H1 (cell line): ENCODE results near the gene EED. TPM values are rescaled to one million over a fixed set of nuclear protein-coding genes. Genes with fewer than 3 reads are reported as not detected.

Source experiments
- CTCF ChIA-PET: fragments of 300-600 bp; sonication (Branson Sonifier 250); formaldehyde crosslinking; loops from one replicate; lab custom pipeline; 2021; ENCODE audit not compliant: partially characterized antibody; lab: Charles Lee
- POLR2A ChIA-PET: fragments of 300-600 bp; sonication (Branson Sonifier 250); formaldehyde crosslinking; loops from one replicate; lab custom pipeline; 2021; ENCODE audit warnings: inconsistent platforms; ENCODE audit not compliant: partially characterized antibody; lab: Charles Lee
- DNase-seq, 2 experiments: peaks; one replicate each; pipeline versions ENCODE4 v3.0.0 to v3.0.0-alpha.2; 2010 to 2022; ENCODE audit warnings: low spot score in 2 of 2, low read depth in 1 of 2, mixed read lengths in 1 of 2
- FAIRE-seq: peaks from 2 replicates; lab custom pipeline; 2011; peaks lifted over from hg19 to GRCh38; lab: Jason Lieb, UNC
- H2AFZ ChIP-seq: 2 replicates; pipeline ENCODE4 v1.8.1; 2012; ENCODE audit warnings: low read length, inconsistent platforms
- H2AK5ac ChIP-seq: 2 replicates; pipeline ENCODE4 v1.6.1; 2013; ENCODE audit warnings: low read depth, low read length
- H2BK120ac ChIP-seq: replicated peaks from 2 replicates; pipeline ENCODE3; 2013; ENCODE audit warnings: low read depth, low read length, inconsistent platforms
- H2BK12ac ChIP-seq: 2 replicates; pipeline ENCODE4 v1.6.1; 2013; ENCODE audit warnings: low read depth, low read length
- H2BK15ac ChIP-seq: 2 replicates; pipeline ENCODE4 v1.6.1; 2013; ENCODE audit warnings: low read length
- H2BK20ac ChIP-seq: 2 replicates; pipeline ENCODE4 v1.6.1; 2013; ENCODE audit warnings: low read length
- H2BK5ac ChIP-seq: 2 replicates; pipeline ENCODE4 v1.6.1; 2013; ENCODE audit warnings: low read depth, low read length
- H3K14ac ChIP-seq: 2 replicates; pipeline ENCODE4 v1.6.1; 2013; ENCODE audit warnings: inconsistent platforms; ENCODE audit not compliant: insufficient read length
- H3K18ac ChIP-seq: 2 replicates; pipeline ENCODE4 v1.6.1; 2013; ENCODE audit warnings: low read length; ENCODE audit errors: extremely low read depth
- H3K23ac ChIP-seq: 2 replicates; pipeline ENCODE4 v1.6.1; 2013; ENCODE audit warnings: inconsistent platforms; ENCODE audit not compliant: insufficient read length
- H3K23me2 ChIP-seq: 2 replicates; pipeline ENCODE4 v1.6.1; 2013; ENCODE audit warnings: low read depth, low read length
- H3K27ac ChIP-seq: 2 replicates; pipeline ENCODE4 v1.6.1; 2011; ENCODE audit warnings: low read depth, low read length, inconsistent platforms
- H3K27me3 ChIP-seq, 4 experiments: replicated peaks in 1 of 4; 1 replicate in 1 of 4; 2 replicates in 3 of 4; pipeline versions ENCODE4 v1.6.1 to v1.8.1; 2011 to 2013; ENCODE audit warnings: low read length in 3 of 4, mild to moderate bottlenecking in 3 of 4, inconsistent platforms in 2 of 4, mixed read lengths in 2 of 4, moderate library complexity in 1 of 4; ENCODE audit not compliant: control insufficient read depth in 3 of 4, insufficient read depth in 3 of 4; ENCODE audit errors: extremely low read depth in 1 of 4
- H3K36me3 ChIP-seq, 4 experiments: 2 replicates each; pipeline versions ENCODE4 v1.6.1 to v1.8.1; 2011 to 2013; ENCODE audit warnings: mild to moderate bottlenecking in 4 of 4, low read length in 3 of 4, moderate library complexity in 2 of 4, control low read depth in 1 of 4, inconsistent platforms in 1 of 4; ENCODE audit not compliant: insufficient read depth in 4 of 4, control insufficient read depth in 2 of 4
- H3K4ac ChIP-seq: replicated peaks from 2 replicates; pipeline ENCODE3; 2013; ENCODE audit warnings: low read length, low read depth, mixed read lengths, inconsistent platforms; ENCODE audit not compliant: insufficient read length
- H3K4me1 ChIP-seq, 4 experiments: replicated peaks in 1 of 4; 1 replicate in 1 of 4; 2 replicates in 3 of 4; pipeline versions ENCODE4 v1.6.1 to v1.8.1; 2011 to 2013; ENCODE audit warnings: low read length in 3 of 4, inconsistent platforms in 2 of 4, mixed read lengths in 1 of 4; ENCODE audit not compliant: insufficient read depth in 4 of 4, control insufficient read depth in 3 of 4
- H3K4me2 ChIP-seq, 2 experiments: 2 replicates each; pipeline versions ENCODE4 v1.6.1 to v1.8.1; 2011 to 2013; ENCODE audit warnings: low read depth in 2 of 2, low read length in 2 of 2, control low read depth in 1 of 2, inconsistent platforms in 1 of 2, mild to moderate bottlenecking in 1 of 2; ENCODE audit not compliant: insufficient read depth in 1 of 2
- H3K4me3 ChIP-seq, 4 experiments: fragments of 200-600, 300-600 bp in 1 of 4; sonication (generic), shearing (Covaris generic), sonication (Bioruptor Twin) in 1 of 4; 2 replicates each; pipeline versions ENCODE4 v1.5.1 to v1.8.1; 2011 to 2016; ENCODE audit warnings: low read length in 4 of 4, low read depth in 3 of 4, control low read depth in 2 of 4, inconsistent platforms in 2 of 4, mild to moderate bottlenecking in 2 of 4, mixed read lengths in 1 of 4, moderate library complexity in 1 of 4; ENCODE audit not compliant: insufficient read depth in 2 of 4; ENCODE audit errors: extremely low read depth in 1 of 4
- H3K56ac ChIP-seq: replicated peaks from 2 replicates; pipeline ENCODE3; 2013; ENCODE audit warnings: low read depth, mild to moderate bottlenecking, mixed read lengths, low read length, inconsistent platforms; ENCODE audit not compliant: insufficient read length
- H3K79me1 ChIP-seq: 2 replicates; pipeline ENCODE4 v1.6.1; 2013; ENCODE audit warnings: low read depth, low read length, control low read depth
- H3K79me2 ChIP-seq, 2 experiments: 2 replicates each; pipeline versions ENCODE4 v1.6.1 to v1.8.1; 2012 to 2013; ENCODE audit warnings: low read length in 2 of 2, mild to moderate bottlenecking in 2 of 2, inconsistent platforms in 1 of 2; ENCODE audit not compliant: insufficient read depth in 2 of 2, control insufficient read depth in 1 of 2
- H3K9ac ChIP-seq, 4 experiments: replicated peaks in 1 of 4; 1 replicate in 1 of 4; 2 replicates in 3 of 4; pipeline versions ENCODE4 v1.6.1 to v1.8.1; 2011 to 2013; ENCODE audit warnings: low read depth in 3 of 4, low read length in 3 of 4, control low read depth in 2 of 4, mild to moderate bottlenecking in 2 of 4, moderate library complexity in 2 of 4, inconsistent platforms in 1 of 4; ENCODE audit errors: extremely low read depth in 1 of 4
- H3K9me3 ChIP-seq, 2 experiments: 2 replicates each; pipeline versions ENCODE4 v1.6.1 to v1.8.1; 2012 to 2013; ENCODE audit warnings: mild to moderate bottlenecking in 2 of 2, moderate library complexity in 2 of 2, control low read depth in 1 of 2, inconsistent platforms in 1 of 2, low read depth in 1 of 2, low read length in 1 of 2, mixed read lengths in 1 of 2; ENCODE audit not compliant: insufficient read depth in 2 of 2
- H4K20me1 ChIP-seq, 2 experiments: replicated peaks in 1 of 2; 2 replicates each; pipeline versions ENCODE3 to v1.8.1; 2011 to 2013; ENCODE audit warnings: inconsistent platforms in 2 of 2, low read length in 2 of 2, mild to moderate bottlenecking in 1 of 2; ENCODE audit not compliant: insufficient read depth in 2 of 2, control insufficient read depth in 1 of 2
- H4K5ac ChIP-seq: 2 replicates; pipeline ENCODE4 v1.6.1; 2013; ENCODE audit warnings: low read length, low read depth, mixed read lengths, inconsistent platforms; ENCODE audit not compliant: insufficient read length
- H4K8ac ChIP-seq: 2 replicates; pipeline ENCODE4 v1.8.0; 2013; ENCODE audit warnings: mild to moderate bottlenecking, moderate library complexity, low read length, inconsistent platforms; ENCODE audit not compliant: insufficient read depth; ENCODE audit errors: extremely low read depth
- H4K91ac ChIP-seq: replicated peaks from 2 replicates; pipeline ENCODE3; 2013; ENCODE audit warnings: low read length, mixed read lengths, inconsistent platforms; ENCODE audit not compliant: insufficient read length
- BCL11A ChIP-seq, 2 experiments: IDR thresholded peaks; one replicate each; pipeline ENCODE4 v1.6.1; 2011; ENCODE audit warnings: low read depth in 2 of 2, low read length in 2 of 2, mild to moderate bottlenecking in 2 of 2
- HDAC2 ChIP-seq, 2 experiments: fragments of 300-600 bp in 1 of 2; sonication (generic) in 1 of 2; IDR thresholded peaks; 2 replicates each; pipeline ENCODE4 v1.6.1; 2011 to 2012; ENCODE audit warnings: low read depth in 2 of 2, low read length in 2 of 2, mild to moderate bottlenecking in 2 of 2, moderate library complexity in 2 of 2, borderline replicate concordance in 1 of 2, inconsistent platforms in 1 of 2
- JUN ChIP-seq: IDR thresholded peaks from 2 replicates; pipeline ENCODE4 v1.6.1; 2011; ENCODE audit warnings: low read depth, mild to moderate bottlenecking, improper control_type of control experiment, low read length
- KDM1A ChIP-seq: fragments of 200-600, 300-600 bp; sonication (generic); IDR thresholded peaks from 2 replicates; pipeline ENCODE4 v1.7.1; 2016; ENCODE audit warnings: mild to moderate bottlenecking, low read length, borderline replicate concordance
- POLR2A ChIP-seq, 2 experiments: IDR thresholded peaks; 1 replicate in 1 of 2; 2 replicates in 1 of 2; pipeline ENCODE4 v1.6.1; 2011; ENCODE audit warnings: low read depth in 2 of 2, low read length in 2 of 2, mild to moderate bottlenecking in 2 of 2; ENCODE audit errors: control extremely low read depth in 1 of 2
- RAD21 ChIP-seq, 2 experiments: IDR thresholded peaks in 1 of 2; conservative IDR thresholded peaks in 1 of 2; 2 replicates each; pipeline ENCODE4 v1.6.1; 2011; ENCODE audit warnings: low read depth in 2 of 2, low read length in 2 of 2, improper control_type of control experiment in 1 of 2, inconsistent platforms in 1 of 2, mild to moderate bottlenecking in 1 of 2, moderate library complexity in 1 of 2
- SRF ChIP-seq: IDR thresholded peaks from 2 replicates; pipeline ENCODE4 v1.6.1; 2011; ENCODE audit warnings: mild to moderate bottlenecking, low read depth, low read length, moderate library complexity
- TAF1 ChIP-seq: IDR thresholded peaks from 2 replicates; pipeline ENCODE4 v1.6.1; 2011; ENCODE audit warnings: mild to moderate bottlenecking, low read depth, low read length
- TBP ChIP-seq: IDR thresholded peaks from 2 replicates; pipeline ENCODE4 v1.6.1; 2011; ENCODE audit warnings: low read depth, low read length, improper control_type of control experiment
- WGBS, 2 experiments: shearing (Covaris generic) in 1 of 2; methylation state at CpG; one replicate each; pipeline versions ENCODE4 v1.1.6 to v1.1.7; 2013 to 2015; ENCODE audit warnings: low lambda C conversion rate in 2 of 2, mixed read lengths in 2 of 2, inconsistent platforms in 1 of 2, low coverage in 1 of 2, missing lambda C conversion rate in 1 of 2; ENCODE audit not compliant: insufficient replicate concordance in 2 of 2, insufficient coverage in 1 of 2, insufficient read length in 1 of 2; ENCODE audit errors: extremely low coverage in 1 of 2, missing lambda C conversion rate in 1 of 2; 5-methylcytosine and 5-hydroxymethylcytosine counted together
- polyA plus RNA-seq, 7 experiments: library from polyadenylated mRNA; depleted of rRNA in 3 of 7; stranded (reverse) in 5 of 7; unstranded in 2 of 7; fragments of >200 nt in 5 of 7; fragments of 200-250 nt in 2 of 7; gene quantifications; 1 replicate in 5 of 7; 2 replicates in 1 of 7; 4 replicates in 1 of 7; pipeline versions ENCODE4 v1.2.1 to v1.2.3, GENCODE V29; 2011 to 2013; ENCODE audit warnings: missing spikeins in 2 of 7, mixed read lengths in 2 of 7
- total RNA-seq: library from RNA; stranded (reverse); fragmentation: NEBNext Ultra II Directional; extraction: Animal tissue kit (Norgen Biotek cat#: 25700); gene quantifications from 2 replicates; pipeline ENCODE4 v1.2.1, GENCODE V29; 2021
- TF ChIP-seq, protein P1 (sequence below): IDR thresholded peaks from 2 replicates; pipeline ENCODE4 v1.6.1; 2011; ENCODE audit warnings: low read length, improper control_type of control experiment

Gene EED
- total and polyA plus RNA-seq, 2 of the 8 experiments (the other 6 are each of a cell fraction or from before 2014, with no cell fraction given), result 12.6 to 26.9 TPM

DNA sequence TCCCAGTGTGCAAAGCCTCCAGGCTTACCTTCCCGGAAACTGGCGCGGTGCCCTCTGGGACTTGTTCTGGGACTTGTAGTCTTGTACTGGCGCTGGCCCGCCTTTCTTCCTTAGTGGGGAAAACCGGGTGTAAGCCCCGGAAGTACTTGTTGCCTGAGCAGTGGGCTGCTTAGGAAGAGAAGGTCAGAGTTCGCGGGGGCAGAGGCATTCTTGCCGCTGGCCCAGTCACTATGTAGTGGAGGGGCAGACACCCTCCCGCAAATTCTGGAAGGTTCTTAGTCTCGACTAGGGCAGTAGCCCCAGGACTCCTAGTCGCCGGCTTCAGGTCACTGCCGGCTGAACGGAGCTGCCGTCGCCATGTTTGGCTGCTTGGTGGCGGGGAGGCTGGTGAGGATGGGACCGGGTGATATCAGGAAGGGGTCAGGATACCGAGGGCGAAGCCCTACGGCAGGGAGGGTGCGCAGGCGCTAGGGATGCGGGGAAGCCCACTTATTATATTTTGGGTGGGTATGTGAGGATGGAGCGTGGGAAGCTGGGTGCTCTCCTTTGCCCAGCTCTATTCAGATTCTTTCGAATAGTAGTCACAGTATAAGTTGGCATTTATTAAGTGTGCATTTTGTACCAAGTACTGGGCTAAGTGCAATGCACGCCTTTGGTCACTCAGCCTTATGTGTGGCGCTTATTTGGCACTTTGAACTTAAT, 57.7 kb downstream of the EED start, which contains the start of gene HIKESHI:
Gene HIKESHI, plus strand, starts transcription at position 149 of the 702 bp plus-strand sequence. Its CDS starts 209 bp downstream, at position 358.
- Histone ChIP-seq H3K23me2 (no peaks in the 10 kb centered on the region), H3K4ac (peak within 1 kb of the TSS; percentile 88), H2BK5ac (peak within 1 kb of the TSS; percentile 29; the same call in 1 of the 2 replicates), H3K56ac (peak within 1 kb of the TSS; percentile 82), H3K23ac (no peak within 1 kb of the TSS), H3K18ac (0 out of 2 replicates have a peak within 1 kb of the TSS, but pooled peaks have one; percentile 55), H3K14ac (no peak within 1 kb of the TSS), H2AK5ac (no peak within 1 kb of the TSS), H3K36me3 (peaks cover 0 to 3% (median 0%) of the 10 kb centered on the region in 4 experiments; a peak in 1 of 8 replicates), H4K8ac (peak within 1 kb of the TSS; percentile 81; the same call in 1 of the 2 replicates), H3K27me3 (no peaks in the 10 kb centered on the region; a peak in 1 of 7 replicates), H3K4me1 (no peaks in the 10 kb centered on the region; a peak in 1 of 7 replicates), H3K79me1 (no peaks in the 10 kb centered on the region; the same call in 1 of the 2 replicates), H3K27ac (peak within 1 kb of the TSS; percentile 89), H3K4me2 (peak within 1 kb of the TSS; percentile 73 to 83), H4K5ac (peak within 1 kb of the TSS; percentile 25), H2BK120ac (no peak within 1 kb of the TSS), H2BK20ac (no peak within 1 kb of the TSS), H4K20me1 (no peaks in the 10 kb centered on the region), H3K9me3 (no peaks in the 10 kb centered on the region), H2BK15ac (no peak within 1 kb of the TSS), H3K79me2 (peaks cover 0 to 28% of the 10 kb centered on the region in 2 experiments; a peak in 2 of 4 replicates), H4K91ac (no peak within 1 kb of the TSS), H2AFZ (peak within 1 kb of the TSS; percentile 88), H2BK12ac (no peak within 1 kb of the TSS), H3K9ac (peak within 1 kb of the TSS; percentile 44 to 92 (median 90)), H3K4me3 (peak within 1 kb of the TSS; percentile 87 to 95 (median 92))
- FAIRE-seq (peak; percentile 84), DNase-seq (peak; percentile 79 to 90)
- ChIA-PET POLR2A (interaction anchor here (0.6 to 1.4 kb wide), 4 partner anchors 12 to 628 kb away, joined by 3 to 7 read pairs (median 4); no protein-coding TSS in a partner anchor), CTCF (interaction anchor here (0.6 to 3.7 kb wide), 4 partner anchors 10 to 447 kb away, joined by 3 to 20 read pairs (median 4); partner anchors contain the start of gene CCDC83)
- 1% methylated on average over 30 of the region's 30 CpGs; no CpG with 5 or more reads in 1 of the 2 experiments for WGBS, 2 experiments
- TF ChIP-seq BCL11A (IDR thresholded peaks at IDR 0.05; ENCODE audit: low read depth in 2 of 2, low read length in 2 of 2), result no peak
- TF ChIP-seq POLR2A (IDR thresholded peaks at IDR 0.05; ENCODE audit: control extremely low read depth in 1 of 2, low read depth in 2 of 2, low read length in 2 of 2), result peak; percentile 63 to 86
- TF ChIP-seq JUN, result no peak
- peak; percentile 86 for TF ChIP-seq TAF1
- TF ChIP-seq, protein P1, sequence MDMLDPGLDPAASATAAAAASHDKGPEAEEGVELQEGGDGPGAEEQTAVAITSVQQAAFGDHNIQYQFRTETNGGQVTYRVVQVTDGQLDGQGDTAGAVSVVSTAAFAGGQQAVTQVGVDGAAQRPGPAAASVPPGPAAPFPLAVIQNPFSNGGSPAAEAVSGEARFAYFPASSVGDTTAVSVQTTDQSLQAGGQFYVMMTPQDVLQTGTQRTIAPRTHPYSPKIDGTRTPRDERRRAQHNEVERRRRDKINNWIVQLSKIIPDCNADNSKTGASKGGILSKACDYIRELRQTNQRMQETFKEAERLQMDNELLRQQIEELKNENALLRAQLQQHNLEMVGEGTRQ, result no peak
- no peak for TF ChIP-seq KDM1A
- 0 out of 2 replicates have a peak, but pooled peaks have one; percentile 21 for TF ChIP-seq SRF
- TF ChIP-seq HDAC2 (IDR thresholded peaks at IDR 0.05; ENCODE audit: borderline replicate concordance in 1 of 2, low read depth in 2 of 2, low read length in 2 of 2), result peak in 1 of 2 experiments; percentile 86; a peak in 1 of 4 replicates
- peak; percentile 89 for TF ChIP-seq TBP
- no peak; a peak in 1 of 4 replicates for TF ChIP-seq RAD21 (IDR thresholded peaks at IDR 0.05 in 1 of 2, conservative IDR thresholded peaks at IDR 0.05 in 1 of 2; ENCODE audit: low read depth in 2 of 2, low read length in 2 of 2)
